Activated CD8-positive, alpha-beta memory T cell treated with anti-CD3 and anti-CD28 coated beads, Interleukin-2, amount 50 U/mL, for 1 hour (primary cell): Measurements from ENCODE around the gene UBE2D4.
"Not testable (repeated sequence)": the region's sequence is repeated elsewhere in the genome, so short reads cannot be mapped to it uniquely, and the experiment has no call there.

Experiments used
- DNase-seq: peaks from one replicate; pipeline ENCODE4 v3.0.0-alpha.2; 2020; ENCODE audit errors: extremely low read depth

UBE2D4 gene

GRCh38 chr7:43925984-43926797 is at the start of gene UBE2D4:
UBE2D4 (plus strand) TSS chr7:43926436; CDS start chr7:43926533, 97 bp downstream.
- DNase-seq = peak; percentile 57

DNA sequence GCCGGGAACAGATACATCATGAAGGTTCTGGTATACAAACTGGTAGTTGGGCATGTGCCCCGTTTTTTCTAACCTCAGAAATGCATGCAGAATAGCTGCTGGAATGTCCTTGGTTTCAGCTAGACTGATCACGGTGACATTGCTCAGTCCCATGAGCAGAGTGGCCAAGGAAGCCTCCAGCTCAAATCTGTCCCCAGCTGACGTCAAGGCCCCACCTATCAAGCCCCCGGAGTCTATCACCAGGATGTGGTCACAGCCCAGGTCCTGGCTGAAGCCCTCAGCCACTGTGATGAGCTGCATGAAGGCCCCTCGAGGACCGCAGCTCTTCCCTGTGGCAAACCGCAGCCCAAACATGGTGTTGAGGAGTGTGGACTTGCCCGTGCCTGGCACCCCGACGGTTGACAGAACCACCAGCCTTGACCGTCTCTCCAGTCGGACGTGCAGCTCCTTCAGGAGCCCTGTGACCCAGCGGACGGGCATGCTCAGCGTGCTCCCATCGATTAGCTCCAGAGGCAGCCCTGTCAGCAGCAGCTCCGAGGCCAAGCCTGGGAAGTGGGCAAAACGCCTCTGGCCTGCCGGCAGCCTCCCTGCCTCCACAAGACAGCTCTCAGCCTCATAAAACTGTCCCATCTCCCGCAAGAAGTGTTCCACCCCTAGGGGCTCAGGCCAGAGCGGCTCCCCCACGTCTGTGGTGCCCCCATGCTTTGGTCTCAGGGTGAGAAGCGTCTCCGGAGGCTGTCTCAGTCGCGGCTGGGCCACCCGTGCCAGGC is 49.1 kb upstream of the UBE2D4 start:
- DNase-seq = no peak

DNA sequence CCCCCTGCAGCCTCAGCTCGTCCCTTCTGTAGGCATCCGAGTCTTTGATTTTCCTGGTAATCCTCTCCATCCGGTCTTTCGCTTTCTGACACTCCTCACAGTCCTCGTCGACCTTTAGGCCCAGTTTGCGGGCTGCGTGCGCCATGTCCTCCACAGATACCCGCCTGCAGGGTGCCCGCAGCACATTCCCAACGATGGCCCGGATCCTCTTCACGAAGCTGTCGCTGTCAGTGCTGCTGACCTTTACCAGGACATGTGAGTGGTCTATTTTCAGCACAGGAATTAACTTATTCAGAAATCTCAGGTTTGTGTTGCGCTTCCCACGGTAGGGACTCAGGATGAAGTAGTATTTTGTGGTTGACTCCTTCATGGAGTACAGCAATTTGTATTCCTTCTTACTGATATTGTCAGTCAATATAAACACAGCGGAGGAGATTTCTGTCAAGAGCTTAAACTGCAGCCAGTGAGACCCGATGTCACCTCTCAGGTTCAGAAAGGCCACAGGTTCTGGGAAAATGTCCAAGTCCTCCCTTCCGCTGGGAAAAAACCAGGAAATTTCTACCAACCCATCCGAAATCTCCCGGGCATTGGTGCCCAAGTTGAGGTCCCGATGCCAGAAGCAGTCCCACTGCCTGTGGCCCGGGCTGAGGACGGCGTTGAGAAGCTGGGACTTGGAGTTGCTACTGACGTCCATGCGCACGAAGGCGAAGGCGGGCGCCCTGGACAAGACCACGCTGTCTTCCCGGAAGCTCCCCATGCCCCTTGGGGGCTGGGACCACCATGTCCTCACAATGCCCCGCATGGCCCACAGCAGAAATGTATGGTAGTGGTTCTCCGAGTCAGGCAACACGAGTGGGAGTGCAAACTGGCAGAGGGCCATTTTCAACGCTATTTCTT is 48.0 kb upstream of the UBE2D4 start:
- DNase-seq = no peak

DNA sequence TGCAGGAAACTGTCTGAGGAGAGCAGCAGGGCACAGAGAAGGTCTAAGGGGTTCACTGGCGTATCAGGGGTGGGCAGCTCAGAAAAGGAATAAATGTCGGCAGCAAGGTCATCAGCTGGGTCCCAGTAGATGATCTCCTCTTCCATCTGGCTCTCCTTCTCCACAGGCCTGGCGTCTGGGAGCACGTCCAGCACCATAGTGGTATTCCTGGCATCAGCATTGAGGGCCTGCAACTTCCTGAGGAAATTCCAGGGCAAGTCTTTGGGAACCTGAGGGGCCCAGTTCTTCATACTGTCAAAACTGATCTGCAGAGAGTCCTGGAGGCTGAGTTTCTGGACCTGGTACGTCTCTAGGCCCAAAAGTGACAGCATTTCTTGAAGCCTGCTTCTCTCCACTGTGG is 47.4 kb upstream of the UBE2D4 start:
- no peak for DNase-seq

GRCh38 chr7:43879477-43879876 is 46.8 kb upstream of the UBE2D4 start:
- DNase-seq = no peak

DNA sequence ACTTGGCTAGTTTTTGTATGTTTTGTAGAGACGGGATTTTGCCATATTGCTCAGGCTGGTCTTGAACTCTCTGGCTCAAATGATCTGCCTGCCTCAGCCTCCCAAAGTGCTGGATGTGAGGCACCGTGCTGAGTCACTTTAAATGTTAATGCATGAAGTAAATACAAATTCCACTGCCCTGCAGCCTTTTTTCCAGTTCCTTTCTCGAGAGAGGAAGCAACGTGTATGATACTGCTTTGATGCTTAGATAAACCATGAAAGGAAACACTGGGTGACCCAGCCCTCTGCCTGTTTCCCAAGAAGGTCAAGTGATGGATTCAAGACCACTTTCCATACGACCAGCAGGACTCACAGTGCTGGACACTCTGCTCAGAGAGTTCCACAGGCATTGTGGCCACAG is 45.6 kb upstream of the UBE2D4 start:
- DNase-seq = no peak

DNA sequence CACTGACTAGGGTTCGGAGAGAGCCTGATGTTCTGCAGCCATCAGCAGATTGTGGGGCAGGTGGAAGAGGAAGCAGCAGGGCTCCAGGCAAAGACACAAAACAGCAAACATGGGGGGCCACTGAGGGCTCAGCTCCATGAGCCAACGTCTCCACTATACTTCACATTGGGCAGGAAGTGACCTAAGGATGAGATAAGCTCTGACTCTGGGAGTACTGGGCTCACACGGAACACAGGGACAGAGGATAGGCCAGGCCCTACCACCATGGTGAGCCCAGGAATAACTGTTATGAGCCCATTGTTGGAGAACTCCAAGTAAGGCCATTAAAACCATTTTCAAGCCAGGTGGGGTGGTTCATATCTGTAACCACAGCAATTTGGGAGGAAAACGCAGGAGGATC is 42.0 kb upstream of the UBE2D4 start:
- DNase-seq = no peak

DNA sequence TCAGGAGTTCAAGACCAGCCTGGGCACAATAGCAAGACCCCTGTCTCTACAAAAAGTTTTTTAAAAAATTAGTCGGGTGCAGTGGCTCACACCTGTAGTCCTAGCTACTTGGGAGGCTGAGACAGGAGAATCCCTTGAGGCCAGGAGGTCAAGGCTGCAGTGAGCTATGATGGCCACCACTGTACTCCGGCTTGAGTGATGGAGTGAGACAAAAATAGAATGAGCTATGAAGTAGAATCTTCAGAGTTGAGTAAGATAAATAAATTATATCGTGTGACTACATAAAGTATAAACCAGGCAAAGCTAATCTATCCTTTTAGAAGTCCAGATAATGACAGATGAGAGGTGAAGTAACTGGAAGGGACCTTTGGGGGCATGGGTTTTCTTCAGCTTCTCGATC is 41.6 kb upstream of the UBE2D4 start:
- no peak for DNase-seq

- no peak for DNase-seq
These were observed 37.0 kb upstream of the UBE2D4 start for GRCh38 chr7:43888993-43889945.

DNA sequence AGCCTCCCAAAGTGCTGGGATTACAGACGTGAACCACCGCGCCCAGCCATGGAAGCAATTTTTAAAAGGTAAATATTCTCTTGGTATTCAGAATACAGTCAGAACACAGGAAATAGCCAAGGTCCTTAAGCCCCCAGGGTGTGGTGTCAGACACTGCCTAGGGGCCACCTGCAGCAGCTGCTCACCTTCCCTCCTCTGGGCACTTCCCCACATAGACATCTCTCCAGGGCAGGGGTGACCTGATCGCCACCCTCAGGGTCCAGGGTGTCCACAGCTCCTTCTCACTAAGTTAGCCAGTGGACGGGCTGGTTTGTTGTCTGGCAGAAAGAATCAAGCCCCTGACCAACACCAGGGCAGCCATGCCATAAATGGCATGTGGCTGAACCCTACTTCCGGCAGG is 35.8 kb upstream of the UBE2D4 start:
- DNase-seq = no peak

GRCh38 chr7:43891069-43891955 is 34.9 kb upstream of the UBE2D4 start:
- no peak for DNase-seq

- DNase-seq = no peak
These were observed 30.3 kb upstream of the UBE2D4 start for GRCh38 chr7:43895847-43896415.

GRCh38 chr7:43898571-43898970 is 27.7 kb upstream of the UBE2D4 start:
- not testable (repeated sequence) for DNase-seq

- no peak for DNase-seq
These were observed 23.6 kb upstream of the UBE2D4 start for GRCh38 chr7:43902542-43903054.

GRCh38 chr7:43904533-43905208 is 21.6 kb upstream of the UBE2D4 start:
- DNase-seq = no peak

DNA sequence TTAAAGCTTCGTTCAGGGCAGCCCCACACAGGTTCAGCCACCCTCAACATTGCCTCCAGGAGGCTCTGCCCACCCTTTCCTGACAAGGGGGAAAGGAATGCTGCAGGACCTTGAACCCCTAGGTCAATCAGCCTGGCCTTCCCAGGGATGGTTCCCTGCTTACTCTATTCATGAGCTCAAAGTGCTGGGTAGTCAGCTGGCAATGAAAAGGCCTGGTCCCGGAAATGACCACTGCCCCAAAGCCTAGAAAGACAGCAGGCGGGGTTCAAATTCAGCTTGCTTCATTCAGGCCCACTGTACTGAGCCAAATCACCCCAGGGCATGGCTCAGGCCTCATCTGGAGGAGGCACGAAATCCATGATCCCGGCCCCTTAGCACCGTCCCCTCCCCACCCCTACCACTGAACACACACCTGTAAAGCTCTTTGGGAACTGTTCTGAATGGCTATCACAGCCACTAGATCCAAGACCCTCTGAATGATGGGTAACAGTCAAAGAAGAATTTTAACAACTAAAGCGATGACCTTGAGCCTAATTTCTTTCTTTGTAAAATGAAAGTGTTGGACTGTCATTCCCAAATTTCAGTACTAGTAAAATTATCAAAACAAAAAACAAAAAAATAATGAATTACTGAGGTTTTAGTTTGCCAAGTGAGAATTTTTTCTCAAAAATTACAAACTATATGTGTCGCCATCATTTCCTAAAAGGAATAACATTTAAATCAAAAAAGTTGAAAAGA is 20.9 kb upstream of the UBE2D4 start:
- no peak for DNase-seq

DNA sequence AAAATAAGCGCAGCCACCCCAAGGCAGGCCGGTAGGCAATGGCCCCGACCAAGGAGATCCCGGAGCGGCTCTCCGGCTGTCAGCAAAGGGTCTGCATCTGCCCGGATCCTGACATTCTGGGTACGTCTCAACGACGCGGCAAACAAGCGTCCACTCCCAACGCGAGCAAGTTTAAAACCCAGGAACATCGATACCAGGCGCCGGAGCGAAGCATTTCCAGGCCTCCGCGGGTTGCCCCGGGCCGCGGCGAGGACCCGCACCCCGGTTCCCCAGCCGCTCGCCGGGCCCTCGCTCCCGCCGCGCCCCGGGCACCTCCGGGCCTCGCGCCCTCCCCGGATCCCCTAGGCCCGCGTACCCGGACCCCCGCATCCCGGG is 20.3 kb upstream of the UBE2D4 start:
- no peak for DNase-seq
